Ishikawa (cell line): ENCODE measurements around the gene TTLL3.

Source experiments
- CEBPB ChIP-seq: IDR thresholded peaks from 2 replicates; pipeline ENCODE4 v1.6.1; 2012
- EGR1 ChIP-seq: IDR thresholded peaks from 2 replicates; pipeline ENCODE4 v1.6.1; 2012
- EP300 ChIP-seq: IDR thresholded peaks from 2 replicates; pipeline ENCODE4 v1.6.1; 2012; ENCODE audit warnings: borderline replicate concordance
- RAD21 ChIP-seq: IDR thresholded peaks from 2 replicates; pipeline ENCODE4 v1.6.1; 2012; ENCODE audit warnings: low read depth
- TAF1 ChIP-seq: IDR thresholded peaks from 2 replicates; pipeline ENCODE4 v1.6.1; 2012; ENCODE audit warnings: low read depth, mild to moderate bottlenecking
- TCF12 ChIP-seq: IDR thresholded peaks from 2 replicates; pipeline ENCODE4 v1.6.1; 2012; ENCODE audit warnings: low read depth
- YY1 ChIP-seq: IDR thresholded peaks from 2 replicates; pipeline ENCODE4 v1.6.1; 2012; ENCODE audit warnings: low read depth
- TF ChIP-seq, protein P1 (sequence below): IDR thresholded peaks from 2 replicates; pipeline ENCODE4 v1.6.1; 2012
- TF ChIP-seq, protein P2 (sequence below): IDR thresholded peaks from 2 replicates; pipeline ENCODE4 v1.6.1; 2012
- TF ChIP-seq, protein P3 (sequence below): IDR thresholded peaks from 2 replicates; pipeline ENCODE4 v1.6.1; 2012; ENCODE audit warnings: low read depth, mild to moderate bottlenecking

DNA sequence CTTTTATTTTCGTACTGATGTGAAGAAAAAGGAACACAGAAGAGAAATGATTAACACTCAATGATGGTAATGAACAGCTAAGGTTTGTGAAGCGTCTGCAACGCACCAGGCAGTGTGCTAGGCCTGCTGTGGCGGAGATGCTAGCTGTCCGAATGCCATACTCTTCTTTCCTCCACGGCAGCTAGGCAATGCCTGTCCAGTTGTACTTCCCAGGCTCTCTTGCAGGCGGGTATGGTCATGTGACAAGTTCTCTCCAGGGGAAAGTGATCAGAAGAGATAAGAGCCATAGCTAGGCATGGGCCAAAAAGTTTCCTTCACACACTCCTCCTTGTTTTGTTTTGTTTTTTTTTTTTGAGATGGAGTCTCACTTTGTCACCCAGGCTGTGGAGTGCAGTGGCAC, 24.5 kb upstream of the TTLL3 start:
- TF ChIP-seq TAF1: no peak
- TF ChIP-seq YY1: no peak
- TF ChIP-seq TCF12: no peak
- TF ChIP-seq EP300: no peak
- TF ChIP-seq, protein P1, sequence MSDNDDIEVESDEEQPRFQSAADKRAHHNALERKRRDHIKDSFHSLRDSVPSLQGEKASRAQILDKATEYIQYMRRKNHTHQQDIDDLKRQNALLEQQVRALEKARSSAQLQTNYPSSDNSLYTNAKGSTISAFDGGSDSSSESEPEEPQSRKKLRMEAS: no peak
- TF ChIP-seq, protein P2, sequence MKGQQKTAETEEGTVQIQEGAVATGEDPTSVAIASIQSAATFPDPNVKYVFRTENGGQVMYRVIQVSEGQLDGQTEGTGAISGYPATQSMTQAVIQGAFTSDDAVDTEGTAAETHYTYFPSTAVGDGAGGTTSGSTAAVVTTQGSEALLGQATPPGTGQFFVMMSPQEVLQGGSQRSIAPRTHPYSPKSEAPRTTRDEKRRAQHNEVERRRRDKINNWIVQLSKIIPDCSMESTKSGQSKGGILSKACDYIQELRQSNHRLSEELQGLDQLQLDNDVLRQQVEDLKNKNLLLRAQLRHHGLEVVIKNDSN: no peak
- TF ChIP-seq, protein P3, sequence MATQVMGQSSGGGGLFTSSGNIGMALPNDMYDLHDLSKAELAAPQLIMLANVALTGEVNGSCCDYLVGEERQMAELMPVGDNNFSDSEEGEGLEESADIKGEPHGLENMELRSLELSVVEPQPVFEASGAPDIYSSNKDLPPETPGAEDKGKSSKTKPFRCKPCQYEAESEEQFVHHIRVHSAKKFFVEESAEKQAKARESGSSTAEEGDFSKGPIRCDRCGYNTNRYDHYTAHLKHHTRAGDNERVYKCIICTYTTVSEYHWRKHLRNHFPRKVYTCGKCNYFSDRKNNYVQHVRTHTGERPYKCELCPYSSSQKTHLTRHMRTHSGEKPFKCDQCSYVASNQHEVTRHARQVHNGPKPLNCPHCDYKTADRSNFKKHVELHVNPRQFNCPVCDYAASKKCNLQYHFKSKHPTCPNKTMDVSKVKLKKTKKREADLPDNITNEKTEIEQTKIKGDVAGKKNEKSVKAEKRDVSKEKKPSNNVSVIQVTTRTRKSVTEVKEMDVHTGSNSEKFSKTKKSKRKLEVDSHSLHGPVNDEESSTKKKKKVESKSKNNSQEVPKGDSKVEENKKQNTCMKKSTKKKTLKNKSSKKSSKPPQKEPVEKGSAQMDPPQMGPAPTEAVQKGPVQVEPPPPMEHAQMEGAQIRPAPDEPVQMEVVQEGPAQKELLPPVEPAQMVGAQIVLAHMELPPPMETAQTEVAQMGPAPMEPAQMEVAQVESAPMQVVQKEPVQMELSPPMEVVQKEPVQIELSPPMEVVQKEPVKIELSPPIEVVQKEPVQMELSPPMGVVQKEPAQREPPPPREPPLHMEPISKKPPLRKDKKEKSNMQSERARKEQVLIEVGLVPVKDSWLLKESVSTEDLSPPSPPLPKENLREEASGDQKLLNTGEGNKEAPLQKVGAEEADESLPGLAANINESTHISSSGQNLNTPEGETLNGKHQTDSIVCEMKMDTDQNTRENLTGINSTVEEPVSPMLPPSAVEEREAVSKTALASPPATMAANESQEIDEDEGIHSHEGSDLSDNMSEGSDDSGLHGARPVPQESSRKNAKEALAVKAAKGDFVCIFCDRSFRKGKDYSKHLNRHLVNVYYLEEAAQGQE: no peak
- no peak for TF ChIP-seq CEBPB
- no peak for TF ChIP-seq EGR1
- TF ChIP-seq RAD21: no peak
